GM12891 (cell line): Measurements from ENCODE around the gene CASKIN1.

Experiments
- PAX5 ChIP-seq: IDR thresholded peaks from 2 replicates; pipeline ENCODE4 v1.6.1; 2011; ENCODE audit warnings: low read length, moderate library complexity, mild to moderate bottlenecking; ENCODE audit not compliant: insufficient read depth, severe bottlenecking
- POLR2A ChIP-seq: IDR thresholded peaks from 2 replicates; pipeline ENCODE4 v1.6.1; 2011; ENCODE audit warnings: low read depth, low read length, control low read depth
- POLR2AphosphoS5 ChIP-seq: IDR thresholded peaks from 2 replicates; pipeline ENCODE4 v1.6.1; 2011; ENCODE audit warnings: low read depth, low read length, control low read depth
- POU2F2 ChIP-seq: IDR thresholded peaks from 2 replicates; pipeline ENCODE4 v1.6.1; 2011; ENCODE audit warnings: low read depth, mild to moderate bottlenecking, control low read depth, low read length, moderate library complexity
- TAF1 ChIP-seq: IDR thresholded peaks from 2 replicates; pipeline ENCODE4 v1.6.1; 2011; ENCODE audit warnings: low read depth, low read length, control low read depth

DNA sequence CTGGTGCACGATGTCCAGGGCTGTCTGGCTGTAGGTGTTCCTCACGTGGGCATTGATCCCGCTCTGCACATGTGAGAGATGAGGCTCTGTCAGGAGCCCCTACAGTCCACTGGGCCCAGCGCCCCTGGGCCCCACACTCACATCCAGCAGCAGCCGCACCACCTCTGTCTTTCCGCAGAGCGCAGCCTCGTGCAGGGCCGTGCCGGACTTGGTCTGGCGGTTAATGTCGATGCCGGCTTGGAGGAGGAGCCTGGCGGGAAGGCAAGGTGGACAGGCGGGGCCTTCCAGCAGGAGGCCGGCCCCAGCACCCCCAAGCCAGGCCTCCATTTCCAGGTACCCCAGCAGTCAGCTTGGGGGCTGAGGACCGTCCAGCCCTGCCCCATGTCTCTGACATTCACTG is 9.2 kb downstream of the CASKIN1 start:
- TF ChIP-seq POLR2AphosphoS5 (no peak), POLR2A (no peak), TAF1 (no peak), POU2F2 (no peak), PAX5 (no peak)
